Activated CD8-positive, alpha-beta T cell treated with anti-CD3 and anti-CD28 coated beads, Interleukin-2, amount 10 ng/mL, durations not matched to agents 7 days and 5 days (primary cell): ENCODE results near the gene SETD2. TPM values are rescaled to one million over a fixed set of nuclear protein-coding genes. Genes with fewer than 3 reads are reported as not detected.

Experiments
- ATAC-seq: fragments of 150-1000 bp; cut with Tn5 transposase; one replicate; pipeline ENCODE4 v1.10.0; 2021; ENCODE audit warnings: moderate library complexity
- CTCF ChIA-PET: fragments of 350-600 bp; sonication (Branson Sonifier 250); formaldehyde crosslinking; loops from one replicate; lab custom pipeline; 2021; ENCODE audit warnings: antibody characterized with exemption; lab: Charles Lee
- POLR2A ChIA-PET: fragments of 350-600 bp; sonication (Branson Sonifier 250); formaldehyde crosslinking; loops from one replicate; lab custom pipeline; 2021; ENCODE audit warnings: antibody characterized with exemption; lab: Charles Lee
- DNase-seq: peaks from one replicate; pipeline ENCODE4 v3.0.0-alpha.2; 2020
- H3K27ac Mint-ChIP-seq: one replicate; pipeline ENCODE4 v1.8.0; 2021; ENCODE audit warnings: mild to moderate bottlenecking, mixed read lengths
- H3K27me3 Mint-ChIP-seq: one replicate; pipeline ENCODE4 v1.8.0; 2021; ENCODE audit warnings: low read depth, mixed read lengths
- H3K36me3 Mint-ChIP-seq: one replicate; pipeline ENCODE4 v1.8.0; 2021; ENCODE audit warnings: low read depth, mixed read lengths
- H3K4me1 Mint-ChIP-seq: one replicate; pipeline ENCODE4 v1.8.0; 2021; ENCODE audit warnings: low read depth, mixed read lengths
- H3K4me3 Mint-ChIP-seq: one replicate; pipeline ENCODE4 v1.8.0; 2021; ENCODE audit warnings: mild to moderate bottlenecking, mixed read lengths
- H3K9me3 Mint-ChIP-seq: one replicate; pipeline ENCODE4 v1.8.0; 2022; ENCODE audit warnings: mixed read lengths; ENCODE audit not compliant: insufficient read depth
- total RNA-seq, 2 experiments: library from RNA; stranded (reverse); gene quantifications; one replicate each; pipeline ENCODE4 v1.2.3, GENCODE V29; 2021

SETD2 gene
- total RNA-seq, 2 experiments from 2014 or later, result 43.1 to 48.1 TPM

GRCh38 chr3:47008234-47008796 is 155.6 kb downstream of the SETD2 start:
- no peak for ATAC-seq
- Mint-ChIP-seq H3K36me3 (peaks cover 53% of the 10 kb centered on the region), H3K9me3 (no peaks in the 10 kb centered on the region), H3K27ac (no peak overlapping the region), H3K27me3 (no peaks in the 10 kb centered on the region), H3K4me3 (peak overlapping the region; percentile 23), H3K4me1 (peaks cover 35% of the 10 kb centered on the region)
- DNase-seq, result no peak
- ChIA-PET CTCF (no interaction called here), POLR2A (interaction anchor here (1.1 to 1.4 kb wide), 2 partner anchors 12 to 29 kb away, joined by 4 read pairs; partner anchors contain the start of gene NBEAL2)

DNA sequence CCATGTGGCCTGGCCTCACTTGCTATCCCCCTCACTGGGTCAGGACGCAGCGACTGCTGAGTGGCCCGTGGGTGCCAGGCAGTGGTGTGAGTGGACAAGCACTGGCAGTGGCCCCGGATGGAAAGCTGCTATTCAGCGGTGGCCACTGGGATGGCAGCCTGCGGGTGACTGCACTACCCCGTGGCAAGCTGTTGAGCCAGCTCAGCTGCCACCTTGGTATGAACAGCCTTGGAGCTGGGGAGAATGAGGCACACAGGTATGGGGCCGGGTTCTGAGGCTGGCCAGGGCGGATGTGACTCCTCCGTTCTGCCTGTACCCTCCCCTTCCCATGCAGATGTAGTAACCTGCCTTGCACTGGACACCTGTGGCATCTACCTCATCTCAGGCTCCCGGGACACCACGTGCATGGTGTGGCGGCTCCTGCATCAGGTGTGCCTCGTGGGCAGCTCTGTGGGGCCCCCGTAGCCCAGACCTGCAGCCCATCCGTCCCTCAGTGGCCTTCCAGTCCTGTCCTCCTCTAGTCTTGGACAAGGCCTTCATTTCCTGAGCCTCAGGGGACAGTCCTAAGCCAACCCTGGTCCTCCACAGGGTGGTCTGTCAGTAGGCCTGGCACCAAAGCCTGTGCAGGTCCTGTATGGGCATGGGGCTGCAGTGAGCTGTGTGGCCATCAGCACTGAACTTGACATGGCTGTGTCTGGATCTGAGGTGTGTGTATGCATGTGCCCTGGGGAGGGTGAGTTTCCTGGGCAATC is 156.3 kb downstream of the SETD2 start:
- POLR2A ChIA-PET, result interaction anchor here (1.1 to 1.9 kb wide), 2 partner anchors 11 to 16 kb away, joined by 4 read pairs; no protein-coding TSS in a partner anchor
- ATAC-seq, result no peak
- CTCF ChIA-PET, result no interaction called here

DNA sequence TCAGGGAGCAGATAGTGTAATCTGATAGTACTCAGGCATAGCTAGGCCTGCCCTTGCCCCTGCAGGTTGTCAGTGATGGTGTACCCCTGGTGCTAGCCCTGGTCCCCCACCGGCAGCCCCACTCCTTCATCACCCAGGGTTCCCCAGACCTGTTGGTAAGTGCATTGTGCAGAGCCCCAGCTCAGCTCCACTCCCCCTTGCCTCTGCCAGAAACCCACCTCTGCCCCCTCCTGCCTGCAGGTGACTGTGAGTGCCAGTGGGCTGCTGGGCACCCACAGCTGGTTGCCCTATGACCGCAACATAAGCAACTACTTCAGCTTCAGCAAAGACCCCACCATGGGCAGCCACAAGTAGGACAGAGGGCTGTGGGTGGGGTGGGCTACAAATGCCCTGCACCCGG is 156.9 kb downstream of the SETD2 start:
- Mint-ChIP-seq H3K4me3 (no peak overlapping the region), H3K27me3 (no peaks in the 10 kb centered on the region), H3K36me3 (peaks cover 60% of the 10 kb centered on the region), H3K27ac (peak overlapping the region; percentile 27), H3K4me1 (peaks cover 27% of the 10 kb centered on the region), H3K9me3 (no peaks in the 10 kb centered on the region)
- no peak for DNase-seq
- ATAC-seq, result no peak
- CTCF ChIA-PET, result interaction anchor here (1.3 kb wide), 1 partner anchor 21 kb away, joined by 3 read pairs; no protein-coding TSS in a partner anchor
- POLR2A ChIA-PET, result interaction anchor here (1.9 kb wide), 1 partner anchor 16 kb away, joined by 4 read pairs; no protein-coding TSS in a partner anchor

More for the DNA sequence above, 156.3 kb downstream of the SETD2 start:
- Mint-ChIP-seq H3K9me3 (no peaks in the 10 kb centered on the region), H3K27me3 (no peaks in the 10 kb centered on the region), H3K4me3 (no peak overlapping the region), H3K27ac (no peak overlapping the region), H3K36me3 (peaks cover 57% of the 10 kb centered on the region), H3K4me1 (peaks cover 32% of the 10 kb centered on the region)
- DNase-seq, result no peak

DNA sequence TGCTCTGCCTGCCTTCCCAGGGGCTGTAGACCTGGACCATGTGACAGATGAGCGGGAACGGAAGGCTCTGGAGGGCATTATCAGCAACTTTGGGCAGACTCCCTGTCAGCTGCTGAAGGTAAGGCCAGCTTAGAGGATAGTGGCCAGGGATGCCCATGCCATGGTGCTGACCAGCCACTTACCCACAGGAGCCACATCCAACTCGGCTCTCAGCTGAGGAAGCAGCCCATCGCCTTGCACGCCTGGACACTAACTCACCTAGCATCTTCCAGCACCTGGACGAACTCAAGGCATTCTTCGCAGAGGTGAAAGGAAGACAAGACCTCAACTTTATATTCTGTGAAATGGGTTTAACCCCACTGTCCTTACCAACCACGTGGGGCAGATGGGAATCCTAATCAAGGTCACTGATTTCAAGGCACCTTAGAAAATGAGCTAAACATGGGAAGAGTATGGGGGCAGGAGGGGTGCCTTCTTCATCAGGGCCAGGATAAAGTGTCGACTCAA is 157.7 kb downstream of the SETD2 start:
- Mint-ChIP-seq H3K27ac (no peak overlapping the region), H3K4me1 (peaks cover 22% of the 10 kb centered on the region), H3K4me3 (no peak overlapping the region), H3K9me3 (no peaks in the 10 kb centered on the region), H3K27me3 (no peaks in the 10 kb centered on the region), H3K36me3 (peaks cover 60% of the 10 kb centered on the region)
- CTCF ChIA-PET, result interaction anchor here (0.7 to 1.3 kb wide), 2 partner anchors 7 to 20 kb away, joined by 3 read pairs; no protein-coding TSS in a partner anchor
- DNase-seq (no peak), ATAC-seq (no peak)
- POLR2A ChIA-PET, result interaction anchor here (1.9 kb wide), 1 partner anchor 15 kb away, joined by 4 read pairs; no protein-coding TSS in a partner anchor

DNA sequence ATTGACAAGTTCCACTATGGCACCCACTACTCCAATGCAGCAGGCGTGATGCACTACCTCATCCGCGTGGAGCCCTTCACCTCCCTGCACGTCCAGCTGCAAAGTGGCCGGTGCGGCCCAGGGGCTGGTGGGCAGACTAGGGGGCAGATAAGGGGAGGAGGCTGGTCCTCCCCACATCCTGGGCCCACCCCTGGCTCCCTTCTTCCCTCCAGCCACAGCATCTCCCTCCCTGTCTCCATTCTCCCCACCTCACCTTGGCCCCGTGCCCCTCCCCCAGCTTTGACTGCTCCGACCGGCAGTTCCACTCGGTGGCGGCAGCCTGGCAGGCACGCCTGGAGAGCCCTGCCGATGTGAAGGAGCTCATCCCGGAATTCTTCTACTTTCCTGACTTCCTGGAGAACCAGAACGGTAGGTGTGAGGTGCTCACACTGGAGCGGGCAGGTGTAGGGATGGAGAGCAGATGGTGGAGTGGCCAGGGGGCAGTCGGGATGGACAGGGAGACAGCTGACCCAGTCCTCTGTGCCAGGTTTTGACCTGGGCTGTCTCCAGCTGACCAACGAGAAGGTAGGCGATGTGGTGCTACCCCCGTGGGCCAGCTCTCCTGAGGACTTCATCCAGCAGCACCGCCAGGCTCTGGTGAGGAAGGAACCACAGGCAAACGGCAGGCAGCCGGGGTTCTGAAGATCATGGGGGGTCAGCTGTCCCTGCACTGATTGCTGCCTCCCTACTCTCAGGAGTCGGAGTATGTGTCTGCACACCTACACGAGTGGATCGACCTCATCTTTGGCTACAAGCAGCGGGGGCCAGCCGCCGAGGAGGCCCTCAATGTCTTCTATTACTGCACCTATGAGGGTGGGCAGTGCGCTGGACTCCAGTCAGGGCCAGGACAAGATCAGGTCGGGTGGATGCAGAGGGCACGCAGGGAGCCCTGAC is 158.4 kb downstream of the SETD2 start:
- Mint-ChIP-seq H3K4me3 (no peak overlapping the region), H3K36me3 (peaks cover 61% of the 10 kb centered on the region), H3K4me1 (peaks cover 21% of the 10 kb centered on the region), H3K9me3 (no peaks in the 10 kb centered on the region), H3K27me3 (no peaks in the 10 kb centered on the region), H3K27ac (no peak overlapping the region)
- DNase-seq (no peak), ATAC-seq (no peak)
- POLR2A ChIA-PET, result no interaction called here
- CTCF ChIA-PET, result interaction anchor here (1.3 kb wide), 1 partner anchor 19 kb away, joined by 3 read pairs; no protein-coding TSS in a partner anchor

DNA sequence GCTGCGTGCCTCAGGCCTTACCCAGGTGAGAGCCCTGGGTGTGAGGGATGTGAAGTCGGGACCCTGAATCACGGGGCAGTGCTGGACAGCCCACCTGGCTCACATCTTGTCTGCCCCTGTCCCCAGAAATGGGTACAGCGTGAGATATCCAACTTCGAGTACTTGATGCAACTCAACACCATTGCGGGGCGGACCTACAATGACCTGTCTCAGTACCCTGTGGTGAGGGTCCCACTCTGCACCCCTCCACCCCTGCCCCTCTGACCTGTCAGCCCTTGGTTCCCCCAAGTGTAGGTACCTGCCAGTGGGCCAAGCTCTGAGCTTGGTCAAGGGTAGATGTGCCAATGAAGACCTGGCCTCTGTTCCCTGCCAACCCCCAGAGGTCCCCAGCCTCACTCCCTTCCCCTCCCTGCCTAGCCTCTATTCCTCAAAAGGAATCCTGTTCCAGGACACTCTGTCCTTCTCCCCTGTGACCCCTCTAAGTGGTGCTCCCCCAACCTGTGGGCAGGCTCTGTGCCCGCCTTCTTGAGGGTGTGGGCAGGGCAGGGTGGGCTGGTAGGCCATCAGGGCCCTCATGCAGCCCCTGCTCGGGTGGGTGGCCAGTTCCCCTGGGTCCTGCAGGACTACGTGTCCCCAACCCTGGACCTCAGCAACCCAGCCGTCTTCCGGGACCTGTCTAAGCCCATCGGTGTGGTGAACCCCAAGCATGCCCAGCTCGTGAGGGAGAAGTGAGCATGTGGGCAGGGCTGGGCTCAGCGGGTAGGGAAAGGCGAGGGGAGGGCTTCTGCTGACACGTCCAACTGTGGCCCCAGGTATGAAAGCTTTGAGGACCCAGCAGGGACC is 159.3 kb downstream of the SETD2 start:
- DNase-seq, result no peak
- H3K4me3 Mint-ChIP-seq, result no peak overlapping the region
- ChIA-PET POLR2A (interaction anchor here (0.5 to 0.9 kb wide), 2 partner anchors 11 to 55 kb away, joined by 3 read pairs; no protein-coding TSS in a partner anchor), CTCF (no interaction called here)
- no peaks in the 10 kb centered on the region for H3K9me3 Mint-ChIP-seq
- no peak for ATAC-seq
- no peaks in the 10 kb centered on the region for H3K27me3 Mint-ChIP-seq
- peak overlapping the region; percentile 25 for H3K27ac Mint-ChIP-seq
- peaks cover 60% of the 10 kb centered on the region for H3K36me3 Mint-ChIP-seq
- peaks cover 22% of the 10 kb centered on the region for H3K4me1 Mint-ChIP-seq

- DNase-seq, result no peak
- ChIA-PET CTCF (no interaction called here), POLR2A (interaction anchor here (0.5 to 0.9 kb wide), 2 partner anchors 10 to 55 kb away, joined by 3 read pairs; no protein-coding TSS in a partner anchor)
- Mint-ChIP-seq H3K27ac (no peak overlapping the region), H3K36me3 (peaks cover 59% of the 10 kb centered on the region), H3K27me3 (no peaks in the 10 kb centered on the region), H3K4me1 (peaks cover 19% of the 10 kb centered on the region), H3K4me3 (no peak overlapping the region), H3K9me3 (no peaks in the 10 kb centered on the region)
- no peak for ATAC-seq
These were observed 160.2 kb downstream of the SETD2 start for GRCh38 chr3:47003461-47004368.

DNA sequence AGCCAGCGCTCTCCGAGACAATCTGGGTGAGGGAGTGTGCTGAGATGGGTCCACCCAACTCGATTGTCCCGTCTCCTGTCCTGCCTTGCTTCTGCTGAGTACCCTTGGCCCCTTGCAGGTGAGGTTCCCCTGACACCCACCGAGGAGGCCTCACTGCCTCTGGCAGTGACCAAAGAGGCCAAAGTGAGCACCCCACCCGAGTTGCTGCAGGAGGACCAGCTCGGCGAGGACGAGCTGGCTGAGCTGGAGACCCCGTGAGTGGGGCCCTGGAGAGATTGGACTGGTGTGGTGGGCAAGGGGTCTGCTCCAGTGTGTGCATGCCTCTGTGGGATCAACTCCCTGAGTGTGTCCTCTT is 160.9 kb downstream of the SETD2 start:
- Mint-ChIP-seq H3K36me3 (peaks cover 61% of the 10 kb centered on the region), H3K27me3 (no peaks in the 10 kb centered on the region), H3K4me1 (peaks cover 16% of the 10 kb centered on the region), H3K9me3 (no peaks in the 10 kb centered on the region), H3K27ac (no peak overlapping the region), H3K4me3 (no peak overlapping the region)
- no peak for DNase-seq
- no peak for ATAC-seq
- POLR2A ChIA-PET, result no interaction called here
- CTCF ChIA-PET, result no interaction called here

- Mint-ChIP-seq H3K9me3 (no peaks in the 10 kb centered on the region), H3K4me1 (peaks cover 21% of the 10 kb centered on the region), H3K27ac (no peak overlapping the region), H3K27me3 (no peaks in the 10 kb centered on the region), H3K4me3 (no peak overlapping the region), H3K36me3 (peaks cover 64% of the 10 kb centered on the region)
- ChIA-PET CTCF (no interaction called here), POLR2A (no interaction called here)
- no peak for DNase-seq
- no peak for ATAC-seq
These were observed 161.5 kb downstream of the SETD2 start for GRCh38 chr3:47002171-47003055.
